ENCODE results near the gene SMYD4.
"Not testable (repeated sequence)": the region's sequence is repeated elsewhere in the genome, so short reads cannot be mapped to it uniquely, and the experiment has no call there.

Gene SMYD4

GRCh38 chr17:1783271-1783670 lies 46.4 kb downstream of the SMYD4 start:
- DNase-seq (ENCODE audit: low read depth), result no peak

DNA sequence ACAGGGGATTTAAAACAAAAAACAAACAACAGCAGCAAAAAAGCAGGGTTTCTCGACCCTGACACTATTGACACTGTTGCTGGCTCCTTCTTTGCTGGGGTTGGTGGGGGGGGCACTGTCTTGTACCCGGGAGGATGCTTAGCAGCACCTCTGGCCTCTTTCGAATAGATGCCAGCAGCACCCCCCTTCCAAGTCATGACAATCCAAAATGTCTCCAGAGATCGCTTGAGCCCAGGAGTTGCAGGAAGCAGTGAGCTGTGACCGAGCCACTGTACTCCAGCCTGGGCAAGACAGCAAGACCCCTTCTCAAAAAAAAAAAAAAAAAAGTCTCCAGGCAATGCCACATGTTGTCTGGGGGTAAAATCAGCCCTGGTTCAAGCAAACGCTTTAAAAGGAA lies 47.5 kb downstream of the SMYD4 start:
- DNase-seq (ENCODE audit: low read depth), result no peak

DNA sequence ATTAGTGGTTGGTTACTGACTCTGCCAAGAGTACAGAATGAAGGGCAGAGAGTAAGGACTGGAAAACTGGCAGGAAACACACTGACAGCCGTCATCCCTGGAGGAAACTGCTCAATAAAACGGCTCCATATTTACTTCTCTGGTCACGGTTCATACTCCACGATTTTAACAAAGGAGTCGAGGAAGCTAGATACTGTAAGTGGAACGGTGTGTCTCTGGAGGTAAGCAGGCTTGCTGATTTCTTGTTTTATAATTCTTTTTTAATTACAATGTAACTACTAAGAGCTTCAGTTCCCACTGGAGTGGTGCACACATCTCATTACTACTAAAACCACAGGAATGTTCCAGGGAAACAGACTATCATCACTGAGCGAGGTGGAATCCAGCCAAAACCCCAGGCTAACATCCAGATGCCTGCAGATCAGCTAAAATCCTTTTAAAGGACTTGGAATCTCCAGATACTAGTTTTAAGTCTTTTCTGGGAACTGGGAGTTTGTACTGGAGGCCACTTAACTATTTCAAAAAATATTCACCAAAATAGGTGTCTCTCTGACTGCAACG lies 50.1 kb downstream of the SMYD4 start:
- no peak for DNase-seq (ENCODE audit: low read depth)

- DNase-seq (ENCODE audit: low read depth), result no peak
Measured at GRCh38 chr17:1776857-1777256, 52.8 kb downstream of the SMYD4 start.

- DNase-seq (ENCODE audit: low read depth), result no peak
Measured at GRCh38 chr17:1776328-1776727, 53.4 kb downstream of the SMYD4 start.

GRCh38 chr17:1774390-1775176 lies 55.1 kb downstream of the SMYD4 start:
- no peak for DNase-seq (ENCODE audit: low read depth)

DNA sequence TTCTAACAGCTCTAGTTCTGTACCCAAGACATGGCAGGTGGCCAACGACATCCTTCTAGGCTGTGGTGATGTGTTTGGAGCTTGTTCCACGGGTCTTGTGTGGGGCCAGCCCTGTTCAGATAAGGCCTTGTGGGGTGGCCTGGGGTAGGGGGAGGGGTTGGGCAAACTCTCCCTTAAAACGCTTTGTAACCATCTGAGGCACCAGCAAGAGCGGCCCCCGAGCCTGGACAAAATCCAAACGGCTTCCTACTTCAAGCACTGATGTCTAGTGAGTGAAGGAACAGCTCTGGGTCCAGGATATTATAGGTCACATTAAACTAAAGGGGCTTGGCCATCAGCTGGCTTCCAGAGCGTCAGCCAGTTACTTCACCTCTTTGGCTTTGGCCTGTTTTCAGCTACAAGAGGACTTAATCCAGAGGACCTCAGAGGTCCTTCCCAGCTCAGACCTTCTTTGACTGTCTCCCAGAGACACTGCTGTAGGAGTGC lies 56.0 kb downstream of the SMYD4 start:
- DNase-seq (ENCODE audit: low read depth), result no peak

- DNase-seq (ENCODE audit: low read depth), result not testable (repeated sequence)
Measured at GRCh38 chr17:1773000-1773695, 56.6 kb downstream of the SMYD4 start.

- no peak for DNase-seq (ENCODE audit: low read depth)
Measured at GRCh38 chr17:1769822-1770477, 59.8 kb downstream of the SMYD4 start.

DNA sequence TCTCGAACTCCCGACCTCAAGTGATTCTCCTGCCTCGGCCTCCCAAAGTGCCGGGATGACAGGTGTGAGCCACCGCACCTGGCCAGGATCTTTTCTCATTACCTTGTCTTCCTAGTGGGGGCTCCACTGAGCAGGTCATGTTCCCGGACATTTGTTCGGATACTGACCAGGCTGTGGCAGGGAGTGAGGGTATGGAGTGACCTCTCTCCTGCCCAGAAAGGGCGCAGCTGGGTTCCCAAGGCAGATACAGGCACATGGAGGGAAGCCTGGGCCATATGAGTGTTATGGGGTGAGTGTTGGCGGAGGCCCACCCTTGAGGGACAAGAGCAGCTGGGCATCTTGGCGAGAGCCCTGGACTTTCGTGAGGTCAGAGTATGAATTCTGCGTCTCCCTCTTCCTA lies 62.3 kb downstream of the SMYD4 start:
- no peak for DNase-seq (ENCODE audit: low read depth)

- no peak for DNase-seq (ENCODE audit: low read depth)
Measured at GRCh38 chr17:1766382-1767135, 63.1 kb downstream of the SMYD4 start.

DNA sequence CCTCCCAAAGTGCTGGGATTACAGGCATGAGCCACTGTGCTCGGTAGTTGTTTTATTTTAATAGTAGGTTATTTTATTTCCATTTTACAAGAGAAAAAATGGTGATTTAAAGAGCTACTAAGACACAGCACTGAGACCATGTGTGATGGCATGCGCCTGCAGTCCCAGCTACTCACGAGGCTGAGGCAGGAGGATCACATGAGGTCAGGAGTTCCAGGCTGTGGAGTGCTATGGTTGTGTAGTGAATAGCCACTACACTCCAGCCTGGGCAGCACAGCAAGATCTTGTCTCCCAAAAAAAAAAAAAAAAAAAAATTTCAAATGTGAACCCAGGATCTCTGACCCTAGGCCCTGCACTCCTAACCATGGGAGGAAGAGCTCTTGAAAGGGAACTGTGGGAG lies 64.1 kb downstream of the SMYD4 start:
- no peak for DNase-seq (ENCODE audit: low read depth)

DNA sequence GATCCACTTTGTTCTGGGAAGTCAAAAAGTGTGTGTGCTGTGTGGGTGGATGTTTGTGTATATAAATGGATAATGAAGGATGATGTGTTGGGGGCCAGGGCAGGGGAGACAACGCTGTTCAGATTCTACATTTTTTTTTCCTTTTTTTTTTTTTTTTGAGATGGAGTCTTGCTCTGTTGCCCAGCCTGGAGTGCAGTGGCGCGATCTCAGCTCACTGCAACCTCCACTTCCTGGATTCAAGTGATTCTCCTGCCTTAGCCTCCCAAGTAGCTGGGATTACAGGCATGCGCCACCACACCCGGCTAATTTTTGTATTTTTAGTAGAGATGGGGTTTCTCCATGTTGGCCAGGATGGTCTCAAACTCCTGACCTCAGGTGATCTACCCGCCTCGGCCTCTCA lies 65.0 kb downstream of the SMYD4 start:
- DNase-seq (ENCODE audit: low read depth), result not testable (repeated sequence)

- DNase-seq (ENCODE audit: low read depth), result peak; percentile 8
Measured at GRCh38 chr17:1764284-1764683, 65.4 kb downstream of the SMYD4 start.

DNA sequence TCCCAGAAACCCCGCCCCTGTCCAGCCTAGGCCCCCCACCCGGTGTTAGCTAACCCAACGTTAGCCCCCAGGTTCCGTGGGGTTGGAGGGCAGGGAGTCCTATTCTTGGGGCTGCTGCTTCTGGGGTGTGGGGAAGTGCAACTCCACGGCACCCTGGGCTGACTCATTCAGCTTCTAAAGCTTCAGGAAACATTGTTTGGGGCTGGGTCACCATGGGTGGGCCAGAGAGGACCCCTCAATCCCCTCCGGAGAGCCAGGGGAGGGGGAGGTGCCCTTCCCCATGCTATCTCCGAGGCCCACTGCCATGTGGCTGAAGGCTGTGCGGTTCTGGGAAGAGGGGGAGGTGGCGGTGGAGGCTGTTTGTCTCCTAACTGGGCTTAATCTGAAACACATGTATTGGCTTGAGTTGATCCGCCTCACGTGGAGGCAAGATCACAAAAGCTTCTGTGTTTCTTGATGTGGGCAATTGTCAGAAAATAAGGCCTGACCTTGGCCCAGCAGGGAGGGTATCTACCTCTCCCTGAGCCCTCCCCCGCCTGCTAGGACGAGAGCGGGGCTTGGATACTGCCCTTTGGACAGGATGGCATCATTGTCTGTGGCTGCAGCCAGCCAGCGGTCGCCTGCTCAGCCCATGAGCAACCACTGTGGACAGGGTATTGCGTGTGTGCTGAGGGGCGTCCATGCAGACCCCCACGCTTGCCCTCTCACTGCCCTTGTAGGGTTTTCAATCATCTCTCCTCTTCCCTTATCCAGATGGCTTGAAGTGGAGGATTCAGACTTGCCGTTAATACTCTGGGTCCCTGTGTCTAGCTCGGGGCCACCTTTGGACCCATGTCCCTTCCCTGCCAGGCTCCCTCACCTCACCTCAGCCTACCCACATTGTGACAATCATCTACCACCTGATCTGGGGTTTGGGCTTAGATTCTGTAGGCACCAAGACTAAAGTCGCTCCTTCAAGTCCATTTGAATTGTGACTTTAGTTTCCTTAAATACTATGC lies 66.5 kb downstream of the SMYD4 start:
- no peak for DNase-seq (ENCODE audit: low read depth)

DNA sequence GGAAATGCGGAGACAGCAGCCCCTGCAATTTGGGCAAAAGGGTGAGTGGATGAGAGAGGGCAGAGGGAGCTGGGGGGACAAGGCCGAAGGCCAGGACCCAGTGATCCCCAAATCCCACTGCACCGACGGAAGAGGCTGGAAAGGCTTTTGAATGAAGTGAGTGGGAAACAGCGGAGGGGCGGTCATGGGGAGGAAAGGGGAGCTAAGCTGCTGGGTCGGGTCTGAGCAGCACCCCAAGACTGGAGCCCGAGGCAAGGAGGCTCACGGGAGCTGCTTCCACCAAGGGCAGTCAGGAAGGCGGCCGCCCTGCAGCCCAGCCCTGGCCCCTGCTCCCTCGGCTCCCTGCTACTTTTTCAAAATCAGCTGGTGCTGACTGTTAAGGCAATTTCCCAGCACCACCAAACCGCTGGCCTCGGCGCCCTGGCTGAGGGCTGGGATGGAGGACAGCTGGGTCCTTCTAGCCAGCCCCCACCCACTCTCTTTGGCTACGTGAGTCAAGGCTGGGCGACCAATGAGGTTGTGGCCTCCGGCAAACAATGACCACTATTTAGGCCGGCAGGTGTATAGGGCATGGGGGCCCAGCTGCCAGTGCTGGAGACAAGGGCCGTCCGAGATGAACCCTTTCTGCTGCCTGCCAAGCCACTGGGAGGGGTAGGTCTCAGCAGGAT lies 67.3 kb downstream of the SMYD4 start:
- DNase-seq (ENCODE audit: low read depth), result no peak

- DNase-seq (ENCODE audit: low read depth), result no peak
Measured at GRCh38 chr17:1759529-1759928, 70.2 kb downstream of the SMYD4 start.

DNA sequence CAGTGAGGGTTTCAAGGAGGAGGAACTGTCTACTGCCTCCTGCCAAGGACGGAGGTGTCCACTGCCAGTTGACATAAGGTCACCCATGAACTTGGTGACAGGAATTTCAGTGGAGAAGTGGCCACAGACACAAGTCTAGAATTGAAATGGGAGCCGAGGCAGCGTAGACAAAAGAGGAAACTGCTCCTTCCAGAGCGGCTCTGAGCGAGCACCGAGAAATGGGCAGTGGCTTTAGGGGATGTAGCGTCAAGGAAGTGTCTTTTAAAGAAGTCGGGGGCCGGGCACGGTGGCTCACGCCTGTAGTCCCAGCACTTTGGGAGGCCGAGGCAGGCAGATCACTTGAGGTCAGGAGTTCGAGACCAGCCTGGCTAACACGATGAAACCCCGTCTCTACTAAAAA lies 70.9 kb downstream of the SMYD4 start:
- no peak for DNase-seq (ENCODE audit: low read depth)

DNA sequence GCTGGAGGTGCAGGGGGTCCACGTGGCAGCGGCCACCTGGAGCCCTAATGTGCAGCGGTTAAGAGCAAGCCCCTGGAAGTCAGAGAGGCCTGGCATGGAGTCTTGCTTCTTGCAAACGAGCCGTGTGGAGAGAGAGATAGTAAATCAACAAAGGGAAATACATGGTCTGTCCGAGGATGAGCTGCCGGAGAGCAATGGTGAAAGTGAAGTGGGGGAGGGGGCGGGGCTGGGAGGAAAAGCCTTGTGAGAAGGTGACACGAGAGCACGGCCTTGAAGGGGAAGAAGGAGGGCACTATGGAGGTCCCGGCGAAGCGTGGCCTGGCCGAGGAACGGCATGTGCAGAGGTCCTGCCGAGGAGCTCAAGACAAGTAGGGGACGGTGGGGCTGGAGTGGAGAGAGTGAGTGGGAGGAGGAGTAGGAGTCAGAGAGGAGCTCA lies 73.9 kb downstream of the SMYD4 start:
- no peak for DNase-seq (ENCODE audit: low read depth)

- DNase-seq (ENCODE audit: low read depth), result no peak
Measured at GRCh38 chr17:1755252-1755826, 74.4 kb downstream of the SMYD4 start.
